Fibroblast of skin of left biceps (primary cell): ENCODE results near the gene SMARCD1.
A peak's percentile ranks its signal among the peaks of the same experiment; 100 is the strongest.

ENCODE experiments used
- DNase-seq, 2 experiments: peaks; one replicate each; pipeline ENCODE4 v3.0.0-alpha.2; 2013; ENCODE audit warnings: low read depth in 2 of 2

SMARCD1 gene

GRCh38 chr12:50084775-50085614, at the start of gene SMARCD1:
Gene SMARCD1, plus strand, starts transcription at chr12:50085342. Its CDS starts 28 bp downstream, at chr12:50085370.
- peak; percentile 83 to 85 for DNase-seq

GRCh38 chr12:50038336-50038735, 46.8 kb upstream of the SMARCD1 start:
- no peak for DNase-seq

- DNase-seq, result peak in 1 of 2 experiments; percentile 45
These were observed 45.8 kb upstream of the SMARCD1 start for GRCh38 chr12:50039151-50039835.

GRCh38 chr12:50040657-50041056, 44.5 kb upstream of the SMARCD1 start:
- no peak for DNase-seq

GRCh38 chr12:50041062-50041860, 43.9 kb upstream of the SMARCD1 start:
- no peak for DNase-seq

GRCh38 chr12:50041962-50042361, 43.2 kb upstream of the SMARCD1 start:
- DNase-seq, result no peak

- DNase-seq, result no peak
These were observed 42.4 kb upstream of the SMARCD1 start for GRCh38 chr12:50042693-50043092.

- no peak for DNase-seq
These were observed 41.8 kb upstream of the SMARCD1 start for GRCh38 chr12:50043308-50043707.

GRCh38 chr12:50043854-50044253, 41.3 kb upstream of the SMARCD1 start:
- no peak for DNase-seq

- DNase-seq, result no peak
These were observed 37.4 kb upstream of the SMARCD1 start for GRCh38 chr12:50047693-50048250.

- DNase-seq, result no peak
These were observed 35.7 kb upstream of the SMARCD1 start for GRCh38 chr12:50049254-50050118.

- DNase-seq, result no peak
These were observed 35.1 kb upstream of the SMARCD1 start for GRCh38 chr12:50050119-50050385.

- peak; percentile 48 to 53 for DNase-seq
These were observed 34.6 kb upstream of the SMARCD1 start for GRCh38 chr12:50050410-50051098.

GRCh38 chr12:50051101-50051806, 33.9 kb upstream of the SMARCD1 start:
- no peak for DNase-seq

- DNase-seq, result no peak
These were observed 32.6 kb upstream of the SMARCD1 start for GRCh38 chr12:50052544-50052943.

- no peak for DNase-seq
These were observed 32.2 kb upstream of the SMARCD1 start for GRCh38 chr12:50052964-50053363.

GRCh38 chr12:50053583-50053982, 31.6 kb upstream of the SMARCD1 start:
- no peak for DNase-seq

- DNase-seq, result no peak
These were observed 29.1 kb upstream of the SMARCD1 start for GRCh38 chr12:50055831-50056638.

GRCh38 chr12:50056639-50056976, 28.5 kb upstream of the SMARCD1 start:
- DNase-seq, result no peak
